Kidney capillary endothelial cell (primary cell): ENCODE data around the gene PPP1R7.

Experiments
- DNase-seq: peaks from one replicate; pipeline ENCODE4 v3.0.0-alpha.2; 2018; ENCODE audit warnings: low spot score

The PPP1R7 gene

DNA sequence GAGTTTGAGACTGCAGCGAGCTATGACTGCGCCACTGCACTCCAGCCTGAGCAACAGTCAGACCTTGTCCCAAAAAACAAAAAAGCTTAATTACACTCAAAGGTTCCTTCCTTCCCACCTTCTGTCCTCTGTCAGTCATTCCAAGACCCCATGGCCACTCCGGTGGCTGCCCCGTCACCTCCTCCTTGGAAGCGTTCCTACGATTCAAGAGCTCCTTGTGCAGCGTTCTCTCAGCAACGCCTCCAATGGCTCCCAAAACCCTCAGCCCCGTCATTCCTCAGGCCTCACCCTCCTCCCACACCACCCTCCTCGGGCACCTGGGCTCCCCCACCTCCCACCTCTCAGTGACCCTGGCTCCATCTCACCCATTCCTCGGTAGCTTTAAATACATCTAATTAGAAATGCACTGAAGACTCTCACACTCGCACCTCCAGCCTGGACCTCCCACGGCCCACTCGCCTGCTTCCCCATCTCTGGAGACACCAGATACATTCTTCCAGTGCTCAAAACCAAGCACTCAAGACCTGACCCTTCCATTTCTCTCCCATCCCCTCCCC is 9.0 kb upstream of the PPP1R7 start:
- DNase-seq: no peak

DNA sequence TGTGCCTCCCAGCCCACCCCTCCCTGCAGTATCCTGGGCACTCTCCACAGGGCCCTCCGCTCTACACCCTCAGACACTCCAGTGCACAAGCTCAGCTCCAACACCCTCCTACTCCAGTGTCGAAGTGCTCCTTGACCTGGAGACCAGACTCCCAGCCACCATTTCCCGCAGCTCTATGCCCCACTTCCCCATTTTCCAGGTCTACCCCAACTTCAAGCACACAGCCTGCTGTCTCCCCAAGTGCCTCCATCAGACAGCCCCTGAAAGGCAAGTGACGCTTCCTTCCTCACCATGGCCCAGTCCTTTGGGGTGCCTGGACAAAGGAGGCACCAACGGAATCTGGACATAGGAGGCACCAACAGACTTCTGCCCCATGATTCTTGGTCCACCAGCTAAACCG is 8.2 kb upstream of the PPP1R7 start:
- no peak for DNase-seq

- no peak for DNase-seq
Observed at GRCh38 chr2:241142593-241142992, 7.7 kb upstream of the PPP1R7 start.

GRCh38 chr2:241146286-241146685 is 4.0 kb upstream of the PPP1R7 start:
- DNase-seq: no peak

- DNase-seq: no peak
Observed at GRCh38 chr2:241147336-241147735, 2.9 kb upstream of the PPP1R7 start.

- DNase-seq: no peak
Observed at GRCh38 chr2:241148239-241148638, 2.0 kb upstream of the PPP1R7 start.

GRCh38 chr2:241148891-241149674 is 1.2 kb upstream of the PPP1R7 start, which contains the start of gene PASK:
Gene PASK (minus strand): TSS chr2:241149472. CDS start chr2:241143032, 6,440 bp downstream.
- peak; percentile 90 for DNase-seq

DNA sequence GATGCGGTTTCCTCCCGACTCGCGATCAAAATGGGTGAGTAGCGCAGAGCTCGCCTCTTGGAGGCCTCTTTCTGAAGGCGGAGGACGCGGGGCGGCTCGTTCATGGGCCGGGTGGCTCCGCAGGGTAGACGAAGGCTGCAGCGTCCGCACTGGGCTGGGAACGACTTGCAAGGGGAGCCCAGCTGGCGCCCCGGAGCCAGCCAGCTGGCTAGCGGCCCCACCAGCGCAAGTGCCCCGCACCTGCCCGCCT is 667 bp upstream of the PPP1R7 start:
- no peak for DNase-seq

DNA sequence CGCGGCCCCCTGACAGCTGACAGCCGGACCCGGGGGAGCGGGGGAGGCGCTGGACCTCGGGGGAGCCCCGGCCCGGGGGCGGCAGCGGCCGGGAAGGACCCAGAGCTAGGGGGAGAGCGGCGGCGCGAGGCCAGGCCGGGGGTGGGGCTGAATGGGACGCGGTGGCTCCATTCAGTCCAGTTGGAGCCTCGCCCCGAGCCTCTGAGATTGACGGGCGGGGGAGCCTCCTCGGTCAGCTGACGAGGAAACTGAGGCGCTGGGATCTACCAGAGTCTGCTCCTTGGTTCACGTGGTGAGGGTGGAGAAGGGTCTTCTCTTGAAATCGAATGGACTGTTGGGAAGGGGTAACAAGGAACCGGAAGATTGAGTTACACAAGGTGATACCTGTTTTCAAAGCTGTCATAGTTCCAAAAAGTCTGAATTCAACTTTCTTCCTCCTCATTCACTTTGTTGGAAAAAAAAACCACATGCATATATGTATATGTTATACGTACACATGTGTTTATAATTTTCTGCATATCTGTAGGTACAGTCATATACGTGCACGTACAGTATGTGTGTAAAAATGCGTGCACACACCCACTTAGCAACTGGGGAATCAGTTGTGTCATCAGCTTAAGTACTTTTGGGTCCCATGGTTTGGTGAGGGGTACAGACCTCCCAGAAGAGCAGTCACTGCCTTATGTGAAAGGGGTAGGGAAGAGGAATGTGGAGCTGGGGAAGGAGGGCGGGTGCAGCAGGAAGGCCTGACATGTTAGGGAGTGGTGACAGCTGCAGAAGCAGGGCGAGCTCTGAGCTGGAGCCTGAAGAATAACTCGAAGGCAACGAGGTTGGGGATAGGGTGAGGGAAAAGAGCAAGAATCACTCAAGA is 628 bp downstream of the PPP1R7 start:
- no peak for DNase-seq

- DNase-seq: no peak
Observed at GRCh38 chr2:241151934-241152660, 1.8 kb downstream of the PPP1R7 start.

DNA sequence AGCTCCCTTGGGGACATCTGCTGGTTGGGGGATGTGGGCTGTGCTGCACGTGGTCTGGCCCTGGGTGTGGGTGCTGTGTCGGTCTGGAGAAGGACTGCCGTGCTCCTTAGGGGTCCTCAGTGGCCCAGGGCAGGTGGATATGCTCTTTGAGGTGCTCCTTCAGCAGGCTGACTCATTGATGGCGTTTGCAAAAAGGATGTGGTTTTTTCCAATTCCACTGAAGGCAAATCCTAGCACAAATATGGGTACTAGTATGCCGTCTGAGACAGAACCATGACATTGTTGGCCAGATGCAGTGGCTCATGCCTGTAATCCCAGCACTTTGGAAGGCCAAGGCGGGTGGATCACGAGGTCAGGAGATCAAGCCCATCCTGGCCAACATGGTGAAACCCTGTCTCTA is 3.3 kb downstream of the PPP1R7 start:
- no peak for DNase-seq

DNA sequence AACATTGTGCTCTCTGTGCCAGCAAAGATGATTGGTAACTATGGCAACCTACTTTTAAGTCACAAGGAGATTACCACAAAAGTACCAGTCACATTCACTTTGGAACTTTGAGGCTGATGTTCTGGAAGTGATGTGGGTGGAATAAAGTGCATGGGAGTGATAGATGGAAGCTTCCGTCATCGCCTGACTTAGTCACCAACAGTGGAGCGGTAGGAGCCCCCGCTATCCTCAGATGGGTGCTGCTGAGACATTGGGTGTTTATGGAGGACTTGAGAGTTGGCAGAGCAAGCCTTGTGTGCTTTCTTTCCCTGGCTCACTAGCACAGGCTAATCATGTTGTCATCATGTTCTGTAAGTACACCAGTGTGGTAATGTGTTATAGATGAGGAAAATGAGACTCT is 4.6 kb downstream of the PPP1R7 start:
- DNase-seq: no peak

GRCh38 chr2:241155936-241156335 is 5.7 kb downstream of the PPP1R7 start:
- no peak for DNase-seq

- DNase-seq: no peak
Observed at GRCh38 chr2:241156971-241157441, 6.7 kb downstream of the PPP1R7 start.

DNA sequence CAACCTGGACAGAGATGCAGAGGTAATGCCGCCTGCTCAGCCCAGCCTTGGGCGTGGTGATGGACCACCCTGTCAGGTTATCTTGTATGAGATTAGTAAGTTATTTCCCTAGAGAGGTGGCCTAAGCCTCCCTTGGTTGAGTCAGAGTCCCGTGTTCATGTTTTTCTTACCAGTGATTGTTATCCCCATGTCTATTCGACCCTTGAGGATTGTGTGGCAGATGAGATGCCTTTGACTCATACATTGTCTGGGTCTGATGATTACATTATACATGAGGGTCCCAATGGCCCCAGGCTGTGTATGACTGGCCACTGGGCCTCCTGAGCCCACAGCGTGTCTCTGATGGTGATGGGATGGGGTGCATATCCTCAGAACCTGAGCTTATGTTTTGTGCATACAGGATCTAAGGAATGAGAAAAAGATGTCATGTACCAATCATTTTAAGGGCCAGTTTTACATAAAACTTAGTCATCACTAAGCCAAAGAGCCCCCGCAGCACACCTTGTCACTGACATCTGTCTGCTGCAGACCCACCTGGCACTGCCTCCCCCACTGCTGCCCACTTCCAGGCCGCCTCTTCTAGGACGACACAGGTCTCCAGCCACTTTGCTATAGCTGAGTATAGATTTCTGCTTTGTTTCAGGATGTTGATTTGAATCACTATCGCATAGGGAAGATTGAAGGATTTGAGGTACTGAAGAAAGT is 7.7 kb downstream of the PPP1R7 start:
- peak; percentile 89 for DNase-seq

DNA sequence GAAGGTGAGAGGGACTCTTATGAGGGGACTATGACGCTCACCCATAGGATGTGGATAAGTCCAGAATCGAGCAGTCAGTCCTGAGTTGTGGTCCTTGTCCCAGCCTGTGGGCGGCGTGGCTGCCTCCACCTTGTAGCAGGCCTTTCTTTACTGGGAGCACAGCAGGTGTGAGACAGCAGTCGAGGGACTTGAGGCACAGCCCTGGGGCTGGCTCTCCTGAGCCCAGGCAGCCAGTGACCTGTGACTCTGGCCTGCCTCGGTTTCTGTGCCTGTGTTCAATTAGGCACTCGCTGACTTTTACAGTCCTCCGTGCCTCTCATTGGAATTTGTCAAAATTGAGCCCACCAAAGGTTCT is 8.3 kb downstream of the PPP1R7 start:
- no peak for DNase-seq

DNA sequence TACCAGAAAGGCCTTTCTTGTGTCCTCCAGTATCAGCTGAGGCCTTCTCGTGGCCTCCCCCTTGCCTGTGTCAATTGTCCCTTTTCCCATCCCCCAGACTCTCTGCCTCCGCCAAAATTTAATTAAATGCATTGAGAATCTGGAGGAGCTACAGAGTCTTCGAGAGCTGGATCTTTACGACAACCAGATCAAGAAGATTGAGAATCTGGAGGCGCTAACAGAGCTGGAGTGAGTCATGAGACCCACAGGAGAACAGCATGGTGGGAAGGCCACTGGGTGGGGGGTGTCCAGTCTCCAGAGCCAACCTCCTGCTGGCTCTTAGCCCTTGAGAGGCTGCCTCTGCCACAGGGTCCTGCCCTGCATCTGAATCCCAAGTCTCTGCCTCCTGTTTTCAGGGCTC is 8.8 kb downstream of the PPP1R7 start:
- no peak for DNase-seq

GRCh38 chr2:241160318-241160717 is 10.1 kb downstream of the PPP1R7 start:
- DNase-seq: no peak

DNA sequence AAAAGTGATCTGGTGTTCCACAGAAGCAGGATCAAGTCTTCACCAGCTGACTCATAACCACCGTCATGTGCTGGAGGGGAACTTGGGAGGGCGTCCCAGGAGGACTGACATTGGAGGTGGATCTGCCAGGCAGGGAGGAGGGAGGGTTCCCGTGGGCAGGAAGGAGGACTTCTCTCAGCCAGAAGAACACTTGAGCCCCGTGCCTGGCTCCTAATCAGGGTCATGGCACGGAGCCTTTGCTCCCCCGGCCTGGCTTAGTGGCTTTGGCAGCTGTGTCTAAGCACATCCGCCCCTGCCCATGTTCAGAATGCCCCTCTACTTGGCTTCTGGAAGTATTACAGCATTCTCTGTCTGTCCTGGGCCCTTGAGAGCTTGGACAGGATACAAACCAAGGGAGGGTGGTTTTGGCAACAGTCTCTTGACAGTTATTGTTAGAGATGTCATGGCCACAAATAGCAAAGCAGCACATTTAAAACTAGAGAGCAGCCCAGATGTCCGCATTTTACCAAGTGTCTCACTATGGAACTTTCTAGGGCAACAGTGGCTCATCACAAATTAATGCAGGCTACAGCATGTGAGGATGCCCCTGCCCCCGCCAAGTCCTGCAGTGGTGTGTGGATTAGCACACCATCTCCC is 11.5 kb downstream of the PPP1R7 start:
- no peak for DNase-seq

DNA sequence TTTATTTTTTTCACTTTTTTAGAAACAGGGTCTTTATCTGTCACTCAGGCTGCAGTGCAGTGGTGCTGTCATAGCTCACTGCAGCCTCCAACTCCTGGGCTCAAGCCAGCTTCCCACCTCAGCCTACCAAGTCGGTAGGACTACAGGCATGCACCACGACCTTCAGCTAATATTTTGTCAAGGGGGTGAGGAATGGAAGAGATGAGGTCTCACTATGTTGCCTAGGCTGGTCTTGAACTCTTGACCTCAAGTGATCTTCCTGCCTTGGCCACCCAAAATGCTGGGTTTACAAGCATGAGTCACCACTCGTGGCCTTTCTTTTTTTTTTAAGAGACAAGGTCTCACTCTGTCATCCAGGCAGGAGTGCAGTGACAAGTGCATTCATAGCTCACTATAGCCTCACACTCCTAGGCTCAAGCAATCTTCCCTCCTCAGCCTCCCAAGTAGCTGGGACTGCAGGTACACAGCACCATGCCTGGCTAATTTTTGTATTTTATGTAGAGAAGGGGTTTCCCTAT is 13.4 kb downstream of the PPP1R7 start:
- no peak for DNase-seq

- no peak for DNase-seq
Observed at GRCh38 chr2:241168366-241168765, 18.1 kb downstream of the PPP1R7 start.
